Thyroid gland (tissue), 4 donors: ENCODE measurements around the gene CERT1. TPM values are rescaled to one million over a fixed set of nuclear protein-coding genes. Genes with fewer than 3 reads are reported as not detected.

Source experiments
- DNase-seq, 2 donors: peaks; one replicate each; pipeline ENCODE4 v3.0.0-alpha.2; 2019
- H3K27ac ChIP-seq, 3 donors: fragments of 200-600 bp; sonication (generic); 1 replicate in 2 of 3; 2 replicates in 1 of 3; pipeline ENCODE4 v1.5.1; 2016 to 2019; ENCODE audit warnings: mild to moderate bottlenecking in 1 of 3, moderate library complexity in 1 of 3
- H3K27me3 ChIP-seq: fragments of 200-600 bp; sonication (generic); one replicate; pipeline ENCODE4 v1.5.1; 2019
- H3K36me3 ChIP-seq, 2 donors: fragments of 200-600 bp; sonication (generic); one replicate each; pipeline ENCODE4 v1.5.1; 2016 to 2019
- H3K4me1 ChIP-seq, 2 donors: fragments of 200-600 bp; sonication (generic); one replicate each; pipeline ENCODE4 v1.5.1; 2017 to 2019
- H3K4me3 ChIP-seq, 3 donors: fragments of 200-600 bp; sonication (generic); replicated peaks in 1 of 3; 1 replicate in 2 of 3; 2 replicates in 1 of 3; pipeline ENCODE4 v1.5.1; 2016; ENCODE audit warnings: mild to moderate bottlenecking in 1 of 3
- H3K9me3 ChIP-seq: fragments of 200-600 bp; sonication (generic); one replicate; pipeline ENCODE4 v1.5.1; 2017
- POLR2A ChIP-seq, 2 donors: fragments of 450-650 bp; IDR thresholded peaks; one replicate each; pipeline ENCODE4 v1.6.1; 2017; ENCODE audit warnings: antibody characterized with exemption in 2 of 2, mild to moderate bottlenecking in 2 of 2, moderate library complexity in 1 of 2
- WGBS, 2 donors: methylation state at CpG; one replicate each; pipeline ENCODE4 v1.1.5; 2017; 5-methylcytosine and 5-hydroxymethylcytosine counted together
- intact Hi-C: fragments of 100-400 bp; cut with DNase I; formaldehyde crosslinking; loops from one replicate; pipeline ENCODE4 v1.15.1; 2023
- total RNA-seq, 4 donors: library from RNA; depleted of rRNA; stranded (reverse); fragments of >200 nt; gene quantifications; one replicate each; pipeline ENCODE4 v1.2.3, GENCODE V29; 2016
- TF ChIP-seq, protein P1 (sequence below), 6 experiments: fragments of 200-600 bp in 3 of 6; fragments of 450-650 bp in 3 of 6; sonication (generic) in 3 of 6; IDR thresholded peaks; one replicate each; pipeline ENCODE4 v1.5.1; 2016 to 2019; ENCODE audit warnings: antibody characterized with exemption in 6 of 6, mild to moderate bottlenecking in 2 of 6, inconsistent platforms in 1 of 6, moderate library complexity in 1 of 6

The CERT1 gene
- total RNA-seq, 4 donors from 2014 or later, result 66.3 to 87.5 (median 78.0) TPM

GRCh38 chr5:75380099-75380498 is 131.3 kb downstream of the CERT1 start:
- TF ChIP-seq, protein P1, sequence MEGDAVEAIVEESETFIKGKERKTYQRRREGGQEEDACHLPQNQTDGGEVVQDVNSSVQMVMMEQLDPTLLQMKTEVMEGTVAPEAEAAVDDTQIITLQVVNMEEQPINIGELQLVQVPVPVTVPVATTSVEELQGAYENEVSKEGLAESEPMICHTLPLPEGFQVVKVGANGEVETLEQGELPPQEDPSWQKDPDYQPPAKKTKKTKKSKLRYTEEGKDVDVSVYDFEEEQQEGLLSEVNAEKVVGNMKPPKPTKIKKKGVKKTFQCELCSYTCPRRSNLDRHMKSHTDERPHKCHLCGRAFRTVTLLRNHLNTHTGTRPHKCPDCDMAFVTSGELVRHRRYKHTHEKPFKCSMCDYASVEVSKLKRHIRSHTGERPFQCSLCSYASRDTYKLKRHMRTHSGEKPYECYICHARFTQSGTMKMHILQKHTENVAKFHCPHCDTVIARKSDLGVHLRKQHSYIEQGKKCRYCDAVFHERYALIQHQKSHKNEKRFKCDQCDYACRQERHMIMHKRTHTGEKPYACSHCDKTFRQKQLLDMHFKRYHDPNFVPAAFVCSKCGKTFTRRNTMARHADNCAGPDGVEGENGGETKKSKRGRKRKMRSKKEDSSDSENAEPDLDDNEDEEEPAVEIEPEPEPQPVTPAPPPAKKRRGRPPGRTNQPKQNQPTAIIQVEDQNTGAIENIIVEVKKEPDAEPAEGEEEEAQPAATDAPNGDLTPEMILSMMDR (IDR thresholded peaks at IDR 0.05), result no peak
- no peak for TF ChIP-seq POLR2A (IDR thresholded peaks at IDR 0.05)
- Histone ChIP-seq H3K27ac (no peak overlapping the region), H3K4me1 (peaks cover under 1 to 12% of the 10 kb centered on the region in 2 donors), H3K27me3 (no peaks in the 10 kb centered on the region), H3K4me3 (no peak overlapping the region), H3K36me3 (peaks cover 18 to 24% of the 10 kb centered on the region in 2 donors), H3K9me3 (no peaks in the 10 kb centered on the region)
- 98 to 100% methylated on average over 1 of the region's 1 CpG for WGBS, 2 donors
- intact Hi-C loops, result no loop called here
- no peak for DNase-seq

DNA sequence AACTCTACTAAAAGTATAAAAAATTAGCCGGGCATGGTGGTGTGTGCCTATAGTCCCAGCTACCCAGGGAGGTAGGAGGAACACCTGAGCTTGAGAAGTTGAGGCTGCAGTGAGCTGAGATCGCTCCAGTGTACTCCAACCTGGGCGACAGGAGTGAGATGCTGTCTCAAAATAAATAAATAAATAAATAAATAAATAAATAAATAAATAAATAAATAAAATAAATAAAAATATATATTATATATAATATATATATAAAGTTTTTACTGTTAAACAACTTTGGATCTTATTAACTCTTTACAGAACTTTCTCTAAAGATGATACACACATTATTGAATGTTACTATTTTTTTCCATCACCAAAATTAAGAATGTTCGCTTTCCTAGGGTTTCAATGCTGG is 136.0 kb downstream of the CERT1 start:
- no peak overlapping the region for H3K4me3 ChIP-seq
- no peak overlapping the region for H3K27ac ChIP-seq
- no peaks in the 10 kb centered on the region for H3K4me1 ChIP-seq
- no peaks in the 10 kb centered on the region for H3K27me3 ChIP-seq
- no peak for DNase-seq
- peaks cover 12 to 22% of the 10 kb centered on the region in 2 donors for H3K36me3 ChIP-seq
- intact Hi-C loops, result no loop called here
- 94 to 98% methylated on average over 4 of the region's 4 CpGs for WGBS, 2 donors
- H3K9me3 ChIP-seq, result no peaks in the 10 kb centered on the region
- TF ChIP-seq, protein P1 (IDR thresholded peaks at IDR 0.05), result no peak
- TF ChIP-seq POLR2A (IDR thresholded peaks at IDR 0.05), result no peak

GRCh38 chr5:75374394-75374814 is 137.0 kb downstream of the CERT1 start:
- Histone ChIP-seq H3K9me3 (no peaks in the 10 kb centered on the region), H3K36me3 (peaks cover 12 to 14% of the 10 kb centered on the region in 2 donors), H3K4me1 (no peaks in the 10 kb centered on the region), H3K27me3 (no peaks in the 10 kb centered on the region), H3K4me3 (no peak overlapping the region), H3K27ac (no peak overlapping the region)
- intact Hi-C loops, result no loop called here
- TF ChIP-seq, protein P1 (IDR thresholded peaks at IDR 0.05), result no peak
- TF ChIP-seq POLR2A (IDR thresholded peaks at IDR 0.05), result no peak
- no peak for DNase-seq
- 92% methylated on average over 12 of the region's 12 CpGs for WGBS, 2 donors

GRCh38 chr5:75373862-75374261 is 137.6 kb downstream of the CERT1 start:
- Histone ChIP-seq H3K4me3 (no peak overlapping the region), H3K9me3 (no peaks in the 10 kb centered on the region), H3K27me3 (no peaks in the 10 kb centered on the region), H3K27ac (peak overlapping the region in 1 of 3 donors; percentile 3), H3K4me1 (no peaks in the 10 kb centered on the region), H3K36me3 (peaks cover 9 to 10% of the 10 kb centered on the region in 2 donors)
- no peak for DNase-seq
- intact Hi-C loops, result no loop called here
- no peak for TF ChIP-seq POLR2A (IDR thresholded peaks at IDR 0.05)
- TF ChIP-seq, protein P1 (IDR thresholded peaks at IDR 0.05), result no peak
- 83 to 89% methylated on average over 2 of the region's 2 CpGs for WGBS, 2 donors

- Histone ChIP-seq H3K27me3 (no peaks in the 10 kb centered on the region), H3K9me3 (no peaks in the 10 kb centered on the region), H3K4me3 (no peak overlapping the region), H3K4me1 (peaks cover 18 to 22% of the 10 kb centered on the region in 2 donors), H3K36me3 (no peaks in the 10 kb centered on the region), H3K27ac (no peak overlapping the region)
- WGBS, 2 donors, result 87 to 92% methylated on average over 4 of the region's 4 CpGs
- intact Hi-C loops, result no loop called here
- DNase-seq, result no peak
- TF ChIP-seq, protein P1 (IDR thresholded peaks at IDR 0.05), result no peak
- no peak for TF ChIP-seq POLR2A (IDR thresholded peaks at IDR 0.05)
These were observed 143.0 kb downstream of the CERT1 start for GRCh38 chr5:75368391-75368790.
